ENCODE results near the gene CARD16.
"Not testable (repeated sequence)": the region's sequence is repeated elsewhere in the genome, so short reads cannot be mapped to it uniquely, and the experiment has no call there.

DNA sequence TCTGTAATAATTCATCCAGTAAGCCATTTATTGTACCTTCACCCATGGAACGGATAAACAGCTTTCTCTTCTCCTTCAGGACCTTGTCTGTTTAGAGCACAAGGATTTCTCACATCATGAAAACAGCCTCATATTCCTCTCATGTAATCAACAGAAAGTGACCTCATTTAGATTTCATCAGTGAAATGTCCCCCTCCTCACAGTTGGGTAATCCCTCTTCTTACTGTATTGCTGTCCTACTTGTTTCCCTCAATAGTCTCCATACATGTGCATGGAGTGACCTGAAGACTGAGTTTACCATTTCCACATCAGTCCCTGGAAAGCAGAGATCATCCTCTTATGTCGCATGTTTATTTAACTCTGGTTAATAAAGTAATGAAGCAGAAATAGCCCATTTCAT, 10.7 kb downstream of the CARD16 start:
- TF ChIP-seq, protein P1, sequence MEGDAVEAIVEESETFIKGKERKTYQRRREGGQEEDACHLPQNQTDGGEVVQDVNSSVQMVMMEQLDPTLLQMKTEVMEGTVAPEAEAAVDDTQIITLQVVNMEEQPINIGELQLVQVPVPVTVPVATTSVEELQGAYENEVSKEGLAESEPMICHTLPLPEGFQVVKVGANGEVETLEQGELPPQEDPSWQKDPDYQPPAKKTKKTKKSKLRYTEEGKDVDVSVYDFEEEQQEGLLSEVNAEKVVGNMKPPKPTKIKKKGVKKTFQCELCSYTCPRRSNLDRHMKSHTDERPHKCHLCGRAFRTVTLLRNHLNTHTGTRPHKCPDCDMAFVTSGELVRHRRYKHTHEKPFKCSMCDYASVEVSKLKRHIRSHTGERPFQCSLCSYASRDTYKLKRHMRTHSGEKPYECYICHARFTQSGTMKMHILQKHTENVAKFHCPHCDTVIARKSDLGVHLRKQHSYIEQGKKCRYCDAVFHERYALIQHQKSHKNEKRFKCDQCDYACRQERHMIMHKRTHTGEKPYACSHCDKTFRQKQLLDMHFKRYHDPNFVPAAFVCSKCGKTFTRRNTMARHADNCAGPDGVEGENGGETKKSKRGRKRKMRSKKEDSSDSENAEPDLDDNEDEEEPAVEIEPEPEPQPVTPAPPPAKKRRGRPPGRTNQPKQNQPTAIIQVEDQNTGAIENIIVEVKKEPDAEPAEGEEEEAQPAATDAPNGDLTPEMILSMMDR (IDR thresholded peaks at IDR 0.05; ENCODE audit: poor library complexity) = not testable (repeated sequence)
- TF ChIP-seq EZH2phosphoT487 (IDR thresholded peaks at IDR 0.05; ENCODE audit: low read depth, severe bottlenecking, unreplicated experiment); EZH2 (IDR thresholded peaks at IDR 0.05; ENCODE audit: borderline replicate concordance): not testable (repeated sequence)

Data from hepatocyte (in vitro differentiated cells).